GM12875 (cell line): ENCODE results near the gene UPK1A.
A peak's percentile ranks its signal among the peaks of the same experiment; 100 is the strongest.

Source experiments
- H3K4me3 ChIP-seq: one replicate; pipeline ENCODE4 v1.5.1; 2011; ENCODE audit warnings: low read depth, low read length, control low read depth
- TF ChIP-seq, protein P1 (sequence below): IDR thresholded peaks from 2 replicates; pipeline ENCODE4 v1.5.1; 2011; ENCODE audit warnings: low read depth, mild to moderate bottlenecking, control low read depth, inconsistent platforms, low read length, moderate library complexity, borderline replicate concordance; ENCODE audit not compliant: insufficient read depth

UPK1A gene

DNA sequence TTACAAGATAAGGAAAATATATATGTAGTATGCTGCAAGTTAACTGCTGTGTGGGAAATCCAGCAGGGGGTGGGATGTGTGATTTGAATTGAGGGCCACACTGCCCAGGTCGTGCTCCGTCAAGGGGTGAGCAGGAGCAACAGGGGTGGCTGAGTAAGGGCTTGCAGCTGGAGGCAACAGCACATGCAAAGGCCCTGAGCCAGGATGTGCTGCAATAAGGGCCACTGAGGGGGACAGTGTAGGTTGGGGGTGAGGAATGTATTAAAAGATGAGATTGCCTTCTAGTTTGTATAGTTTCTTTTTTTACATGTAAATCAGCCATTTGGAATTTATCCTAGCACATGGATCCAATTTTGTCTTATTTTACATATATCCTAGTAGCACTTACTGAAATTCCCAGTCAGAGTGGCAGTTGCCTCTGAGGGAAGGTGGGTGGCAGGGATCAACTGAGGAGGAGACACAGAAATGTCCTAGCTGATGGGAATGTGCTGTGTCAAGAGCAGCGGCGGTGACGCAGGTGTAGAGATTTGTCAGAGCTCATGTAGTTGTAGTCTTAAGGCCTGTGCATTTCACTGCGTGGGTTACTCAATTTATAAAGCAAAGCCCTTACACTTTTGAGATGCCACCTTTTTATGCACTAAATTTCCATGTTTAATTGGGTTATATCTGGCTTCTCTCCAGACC lies 42.8 kb upstream of the UPK1A start:
- TF ChIP-seq, protein P1, sequence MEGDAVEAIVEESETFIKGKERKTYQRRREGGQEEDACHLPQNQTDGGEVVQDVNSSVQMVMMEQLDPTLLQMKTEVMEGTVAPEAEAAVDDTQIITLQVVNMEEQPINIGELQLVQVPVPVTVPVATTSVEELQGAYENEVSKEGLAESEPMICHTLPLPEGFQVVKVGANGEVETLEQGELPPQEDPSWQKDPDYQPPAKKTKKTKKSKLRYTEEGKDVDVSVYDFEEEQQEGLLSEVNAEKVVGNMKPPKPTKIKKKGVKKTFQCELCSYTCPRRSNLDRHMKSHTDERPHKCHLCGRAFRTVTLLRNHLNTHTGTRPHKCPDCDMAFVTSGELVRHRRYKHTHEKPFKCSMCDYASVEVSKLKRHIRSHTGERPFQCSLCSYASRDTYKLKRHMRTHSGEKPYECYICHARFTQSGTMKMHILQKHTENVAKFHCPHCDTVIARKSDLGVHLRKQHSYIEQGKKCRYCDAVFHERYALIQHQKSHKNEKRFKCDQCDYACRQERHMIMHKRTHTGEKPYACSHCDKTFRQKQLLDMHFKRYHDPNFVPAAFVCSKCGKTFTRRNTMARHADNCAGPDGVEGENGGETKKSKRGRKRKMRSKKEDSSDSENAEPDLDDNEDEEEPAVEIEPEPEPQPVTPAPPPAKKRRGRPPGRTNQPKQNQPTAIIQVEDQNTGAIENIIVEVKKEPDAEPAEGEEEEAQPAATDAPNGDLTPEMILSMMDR = no peak
- no peak overlapping the region for H3K4me3 ChIP-seq

DNA sequence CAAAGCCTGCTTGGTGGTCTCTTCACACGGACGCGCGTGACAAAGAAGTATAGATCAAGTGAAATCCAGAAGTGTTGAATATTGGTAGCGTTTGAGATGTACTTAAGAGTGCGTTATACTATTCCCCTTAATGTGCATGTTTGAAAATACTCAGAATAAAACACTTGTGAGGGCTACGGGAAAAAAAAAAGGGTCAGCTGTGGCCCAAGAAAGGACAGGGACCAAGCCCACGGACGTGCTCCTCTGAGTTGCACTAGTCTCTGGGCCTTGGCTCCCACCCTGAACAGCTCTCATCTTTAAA lies 38.1 kb upstream of the UPK1A start:
- peak overlapping the region; percentile 54 for H3K4me3 ChIP-seq
- TF ChIP-seq, protein P1 = no peak

DNA sequence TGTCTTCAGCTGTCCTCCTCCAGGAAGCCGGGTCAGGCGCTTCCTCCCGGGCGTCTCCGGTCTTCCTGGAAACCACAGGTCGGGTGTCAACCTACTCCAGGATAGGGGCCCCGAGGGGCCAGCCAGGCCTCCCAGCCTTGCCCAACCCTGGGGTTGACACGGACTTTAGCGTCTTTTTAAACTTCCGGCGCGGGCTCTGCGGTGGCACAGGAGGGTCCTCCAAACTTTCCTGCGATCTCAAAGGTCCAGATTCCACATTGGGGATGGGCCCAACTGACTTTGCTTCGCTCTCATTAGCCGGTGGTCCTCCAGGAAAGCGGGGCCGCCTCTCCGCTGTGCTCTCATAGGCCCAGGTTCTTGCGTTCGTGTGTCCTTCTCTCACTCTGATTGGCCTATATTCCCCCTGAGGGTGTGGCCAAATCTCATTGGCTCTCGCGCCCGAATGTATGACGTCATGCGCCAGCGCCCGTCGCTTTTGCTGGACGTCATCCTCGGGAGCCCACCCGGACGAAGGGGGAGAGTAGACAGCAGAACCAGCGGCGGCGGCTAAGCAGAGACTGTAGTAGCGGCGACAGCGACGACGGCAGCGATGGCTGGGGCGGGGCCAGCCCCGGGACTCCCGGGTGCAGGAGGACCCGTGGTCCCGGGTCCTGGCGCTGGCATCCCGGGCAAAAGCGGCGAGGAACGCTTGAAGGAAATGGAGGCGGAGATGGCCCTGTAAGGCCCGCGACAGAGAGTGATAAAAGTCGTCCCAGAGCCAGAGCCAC lies 37.6 kb upstream of the UPK1A start, which contains the start of gene RBM42:
TSS of gene RBM42 (plus strand) at position 472 of the 767 bp plus-strand sequence. CDS start at position 590, 118 bp downstream.
- TF ChIP-seq, protein P1 = no peak
- H3K4me3 ChIP-seq = peak within 1 kb of the TSS; percentile 79

DNA sequence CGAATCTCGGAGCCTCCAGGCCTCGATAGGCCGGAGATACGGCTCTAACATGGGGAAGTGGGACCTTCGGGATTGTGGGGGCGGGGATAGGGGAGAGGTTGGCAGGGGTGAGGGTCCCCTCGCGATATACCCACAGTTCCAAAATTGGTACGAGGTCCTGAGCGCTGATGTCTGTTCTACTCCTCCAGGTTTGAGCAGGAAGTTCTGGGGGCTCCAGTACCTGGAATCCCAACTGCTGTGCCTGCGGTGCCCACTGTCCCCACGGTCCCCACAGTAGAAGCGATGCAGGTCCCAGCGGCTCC lies 37.0 kb upstream of the UPK1A start:
- H3K4me3 ChIP-seq = peak overlapping the region; percentile 79
- TF ChIP-seq, protein P1 = no peak

DNA sequence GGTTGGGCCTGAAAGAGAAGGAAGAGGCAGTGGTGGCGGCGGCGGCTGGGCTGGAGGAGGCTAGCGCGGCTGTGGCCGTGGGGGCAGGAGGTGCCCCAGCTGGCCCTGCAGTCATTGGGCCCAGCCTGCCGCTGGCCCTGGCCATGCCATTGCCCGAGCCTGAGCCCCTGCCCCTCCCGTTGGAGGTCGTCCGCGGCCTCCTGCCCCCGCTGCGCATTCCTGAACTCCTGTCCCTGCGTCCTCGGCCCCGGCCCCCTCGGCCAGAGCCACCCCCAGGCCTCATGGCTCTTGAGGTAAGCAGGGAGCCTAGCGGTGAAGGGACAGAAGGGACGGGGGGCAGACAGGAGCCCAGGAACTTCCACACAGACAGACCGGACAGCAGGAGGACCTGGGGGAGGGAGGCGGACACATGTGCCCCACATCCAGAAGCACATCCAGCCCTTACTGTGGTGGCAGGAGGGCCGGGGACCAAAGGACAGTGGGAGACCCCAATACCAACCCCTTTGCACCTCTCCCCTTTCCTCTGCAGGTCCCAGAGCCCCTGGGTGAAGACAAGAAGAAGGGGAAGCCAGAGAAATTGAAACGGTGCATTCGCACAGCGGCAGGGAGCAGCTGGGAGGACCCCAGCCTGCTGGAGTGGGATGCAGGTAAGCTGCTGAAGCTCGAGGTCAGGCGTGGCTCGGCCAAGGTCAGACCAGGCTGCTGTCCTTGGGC lies 32.4 kb upstream of the UPK1A start:
- no peak overlapping the region for H3K4me3 ChIP-seq
- TF ChIP-seq, protein P1 = no peak

DNA sequence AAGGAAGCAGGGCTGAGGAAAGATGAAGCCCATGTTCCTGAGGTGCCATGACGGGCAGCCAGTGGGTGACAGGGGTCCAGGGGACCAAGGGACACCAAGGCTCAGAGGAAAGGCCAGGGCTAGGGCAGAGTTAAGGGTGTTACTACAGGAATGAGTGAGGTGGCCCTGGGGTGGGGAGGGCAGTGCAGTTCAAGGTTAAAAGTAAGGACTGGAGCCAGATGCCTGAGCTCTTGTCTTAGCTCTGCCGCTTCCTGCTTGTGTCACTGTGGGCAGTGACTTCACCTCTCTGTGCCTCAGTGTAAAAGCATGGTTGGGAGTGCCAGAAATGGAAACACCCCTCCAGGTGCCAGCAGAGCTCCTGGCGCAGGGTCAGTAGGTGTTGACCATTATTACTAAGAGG lies 29.7 kb upstream of the UPK1A start:
- no peak overlapping the region for H3K4me3 ChIP-seq
- TF ChIP-seq, protein P1 = no peak
